CD4-positive, alpha-beta T cell treated with Interleukin-1 beta for 1 hour (primary cell): ENCODE measurements around the gene PRXL2B.
"Not testable (repeated sequence)": the region's sequence is repeated elsewhere in the genome, so short reads cannot be mapped to it uniquely, and the experiment has no call there.

Source experiments
- DNase-seq, 2 donors: peaks; one replicate each; pipeline ENCODE4 v3.0.0-alpha.2; 2020 to 2022

The PRXL2B gene

DNA sequence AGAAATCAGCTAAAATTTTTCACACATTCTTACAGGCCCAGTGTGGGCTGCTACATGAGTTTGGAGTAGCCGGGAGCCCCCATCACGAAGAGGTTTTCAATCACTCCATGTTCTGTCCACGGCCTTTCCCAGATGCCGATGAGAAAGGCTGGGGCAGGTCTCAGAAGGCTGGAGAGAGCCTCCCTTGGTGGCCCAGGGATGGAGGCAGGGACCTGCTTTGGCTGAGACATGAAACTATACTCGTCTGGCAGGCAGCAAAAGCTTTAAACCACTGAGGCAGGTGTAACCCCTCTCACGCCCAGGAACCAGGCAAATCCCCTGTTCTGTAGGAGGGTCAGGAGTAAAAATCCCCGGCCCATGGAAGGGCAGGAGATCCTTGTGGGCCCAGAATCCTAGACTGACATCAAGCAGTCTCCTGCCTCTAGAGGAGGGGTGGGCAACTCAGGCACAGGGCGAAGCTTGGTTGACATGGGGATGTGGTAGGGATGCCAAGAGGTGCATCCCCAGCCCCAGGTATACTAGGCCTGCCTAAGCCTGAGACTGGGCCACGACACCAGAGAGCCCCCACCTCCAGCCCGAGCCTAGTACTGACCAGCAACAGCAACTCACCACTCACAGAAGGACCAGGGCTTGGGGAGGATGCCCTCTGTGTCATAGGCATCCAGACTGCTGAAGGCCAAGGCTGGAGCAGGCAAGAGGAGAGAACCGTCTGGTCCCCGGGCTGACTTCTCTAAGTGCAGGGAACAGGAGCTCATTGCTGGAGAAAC, 37.2 kb downstream of the PRXL2B start:
- DNase-seq, result no peak

DNA sequence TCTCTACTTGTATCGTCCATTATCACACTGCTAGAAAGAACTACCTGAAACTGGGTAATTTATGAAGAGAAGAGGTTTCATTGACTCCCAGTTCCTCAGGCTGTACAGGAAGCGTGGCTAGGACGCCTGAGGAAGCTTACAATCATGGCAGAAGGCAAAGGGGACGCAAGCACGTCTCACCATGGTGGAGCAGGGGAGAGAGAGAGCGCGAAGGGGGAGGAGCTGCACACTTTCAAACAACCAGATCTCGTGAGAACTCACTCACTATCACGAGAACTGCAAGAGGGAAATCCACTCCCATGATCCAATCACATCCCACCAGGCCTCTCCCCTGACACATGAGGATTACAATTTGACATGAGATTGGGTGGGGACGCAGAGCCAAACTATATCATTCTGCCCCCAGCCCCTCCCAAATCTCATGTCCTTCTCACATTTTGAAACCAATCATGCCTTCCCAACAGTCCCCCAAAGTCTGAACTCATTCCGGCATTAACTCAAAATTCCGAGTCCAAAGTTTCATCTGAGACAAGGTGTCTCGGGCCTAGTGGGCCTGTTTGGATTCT, 38.2 kb downstream of the PRXL2B start:
- DNase-seq, result no peak

DNA sequence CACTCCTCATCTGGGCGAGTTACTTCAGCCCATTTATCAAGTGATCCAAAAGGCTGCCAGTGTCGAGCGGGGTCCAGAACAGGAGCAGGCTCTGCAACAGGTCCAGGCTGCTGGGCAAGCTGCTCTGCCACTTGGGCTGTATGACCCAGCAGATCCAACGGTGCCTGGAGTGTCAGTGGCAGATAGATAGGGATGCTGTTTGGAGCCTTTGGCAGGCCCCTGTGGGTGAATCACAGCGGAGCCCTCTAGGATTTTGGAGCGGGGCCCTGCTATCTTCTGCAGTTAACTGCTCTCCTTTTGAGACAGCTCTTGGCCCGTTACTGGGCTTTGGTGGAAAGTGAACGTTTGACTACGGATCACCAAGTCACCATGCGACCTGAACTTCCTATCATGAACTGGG, 38.7 kb downstream of the PRXL2B start:
- DNase-seq, result no peak

GRCh38 chr1:2625748-2626147, 39.2 kb downstream of the PRXL2B start:
- not testable (repeated sequence) for DNase-seq

DNA sequence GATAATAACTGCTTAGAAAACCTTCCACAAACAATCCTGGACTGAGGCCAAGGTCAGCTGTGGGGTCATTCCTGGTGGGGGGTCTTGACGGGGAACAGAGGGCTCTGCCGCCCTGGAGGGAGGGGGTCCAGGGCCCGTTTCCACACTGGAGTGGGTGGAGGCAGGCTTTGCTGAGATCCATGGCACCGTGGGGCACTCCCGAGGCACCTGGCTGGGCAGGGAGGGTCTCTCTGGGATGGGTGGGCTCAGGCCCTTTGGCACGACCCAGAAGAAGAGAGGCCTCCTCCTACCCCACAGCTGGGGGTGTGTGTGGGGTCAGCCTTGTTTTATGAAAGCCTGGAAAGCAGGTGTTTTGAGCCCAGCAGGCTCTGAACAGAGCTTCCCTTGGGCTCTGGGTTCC, 41.2 kb downstream of the PRXL2B start:
- no peak for DNase-seq

GRCh38 chr1:2628191-2628932, 41.8 kb downstream of the PRXL2B start:
- DNase-seq, result no peak

GRCh38 chr1:2628933-2629626, 42.5 kb downstream of the PRXL2B start:
- no peak for DNase-seq

DNA sequence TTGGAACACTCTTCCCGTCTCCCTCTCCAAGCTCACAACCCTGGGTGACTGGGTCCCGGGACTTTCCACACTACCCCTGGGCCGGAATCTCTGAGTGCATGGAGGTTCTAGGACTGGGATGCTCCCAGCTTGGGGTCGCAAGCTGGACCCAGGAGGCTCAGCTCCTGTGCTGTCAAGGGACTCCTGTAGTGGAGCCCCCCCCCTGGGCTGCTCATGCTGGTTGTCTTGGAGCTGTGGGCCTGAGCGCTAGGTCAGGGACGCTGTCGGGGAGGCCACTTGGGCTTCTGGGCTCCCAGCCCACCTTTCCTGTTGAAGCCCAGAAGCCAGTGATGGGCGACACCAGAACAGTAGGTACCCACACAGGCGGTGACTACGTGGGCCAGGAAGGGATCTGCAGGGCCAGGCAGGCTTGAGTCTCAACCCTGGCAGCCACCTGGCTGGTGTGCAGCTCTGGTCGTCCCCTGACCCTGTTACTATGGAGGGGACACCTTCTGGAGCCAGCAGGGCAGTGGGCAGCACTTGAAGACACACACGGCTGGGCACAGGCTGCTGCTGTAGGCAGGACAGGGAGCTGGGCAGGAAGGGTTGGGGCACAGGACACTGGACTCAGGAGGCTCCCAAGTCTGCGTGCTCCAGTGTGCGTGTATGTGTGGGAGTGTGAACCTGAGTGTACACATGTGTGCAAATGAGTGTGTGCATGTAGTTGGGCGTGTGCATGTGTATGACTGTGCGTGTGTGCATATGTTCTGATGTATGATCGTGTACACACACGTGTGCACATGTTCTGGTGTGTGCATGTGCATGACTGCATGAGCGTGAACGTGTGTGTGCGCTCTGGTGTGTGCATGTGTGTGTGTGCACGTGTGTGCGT, 43.3 kb downstream of the PRXL2B start:
- no peak for DNase-seq

GRCh38 chr1:2630498-2631135, 44.0 kb downstream of the PRXL2B start:
- no peak for DNase-seq

GRCh38 chr1:2631136-2632050, 44.8 kb downstream of the PRXL2B start:
- DNase-seq, result no peak

- DNase-seq, result no peak
Observed at GRCh38 chr1:2632051-2632430, 45.5 kb downstream of the PRXL2B start.

GRCh38 chr1:2632561-2633361, 46.2 kb downstream of the PRXL2B start, which contains the start of gene MMEL1:
Gene MMEL1 (minus strand): TSS chr1:2633016. CDS start chr1:2629484, 3,532 bp downstream.
- no peak for DNase-seq

DNA sequence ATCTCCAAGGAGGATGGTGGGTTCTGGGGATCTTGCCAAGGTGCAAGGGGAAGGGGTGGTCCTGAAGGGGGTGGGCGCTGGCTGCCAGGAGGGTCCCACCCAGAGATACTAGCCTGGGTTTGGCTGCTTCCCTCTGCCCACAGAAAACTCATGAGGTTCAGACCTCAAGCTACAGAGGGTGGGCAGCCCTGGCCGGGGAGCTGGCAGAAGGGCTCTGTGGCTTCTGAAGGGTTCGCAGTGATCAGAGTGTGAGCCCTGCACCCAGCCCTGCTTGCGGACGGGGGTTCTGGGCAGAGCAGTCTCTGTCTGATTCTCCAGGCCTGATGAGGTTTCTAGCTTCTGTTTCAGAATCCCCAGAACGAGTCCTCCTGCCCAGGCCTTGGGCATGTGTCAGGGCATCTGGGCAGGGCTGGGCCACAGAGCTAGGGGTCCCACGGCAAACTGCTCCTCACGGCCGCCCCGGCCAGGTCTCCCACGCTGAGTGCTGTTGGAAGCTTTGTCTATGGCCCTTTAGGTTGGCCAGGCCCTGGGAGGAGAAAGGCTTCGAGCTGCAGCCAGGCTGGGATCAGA, 46.9 kb downstream of the PRXL2B start:
- no peak for DNase-seq

DNA sequence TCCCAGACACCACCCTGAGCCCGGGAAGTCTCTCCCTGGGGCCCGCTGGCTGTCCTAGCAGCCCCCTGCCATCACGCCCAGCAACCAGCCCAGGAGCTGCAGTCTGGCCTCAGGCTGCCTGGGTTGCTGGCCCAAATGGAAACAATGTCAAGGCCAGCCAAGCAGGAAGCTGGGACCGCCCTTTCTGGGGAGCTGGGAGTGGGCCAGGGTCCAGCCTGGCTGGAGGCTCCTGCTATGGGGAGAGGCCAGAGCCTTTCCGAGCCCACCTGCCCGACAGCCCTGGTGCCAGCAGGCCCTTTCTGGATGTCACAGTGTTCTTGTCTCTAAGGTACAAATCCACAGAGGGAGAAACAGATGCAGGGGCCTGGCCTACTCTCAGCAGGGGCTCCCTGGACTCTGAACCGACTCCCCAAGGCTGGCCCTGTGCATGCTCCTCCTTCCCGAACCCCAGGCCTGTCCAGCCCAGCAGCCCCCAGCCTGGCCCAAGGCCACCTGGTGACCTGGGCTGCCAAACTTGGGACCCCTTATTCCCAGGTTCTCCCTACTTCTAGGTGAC, 47.4 kb downstream of the PRXL2B start:
- DNase-seq, result no peak

- no peak for DNase-seq
Observed at GRCh38 chr1:2635361-2636010, 48.9 kb downstream of the PRXL2B start.

- no peak for DNase-seq
Observed at GRCh38 chr1:2636733-2637132, 50.2 kb downstream of the PRXL2B start.

- DNase-seq, result no peak
Observed at GRCh38 chr1:2637442-2638145, 51.0 kb downstream of the PRXL2B start.
